OCI-M2 (cell line): Measurements from ENCODE around the gene SERINC5.

ENCODE experiments used
- DNase-seq: peaks from one replicate; lab custom pipeline; 2025; ENCODE audit not compliant: unreplicated experiment; lab: John Stamatoyannopoulos, UW

SERINC5 gene

DNA sequence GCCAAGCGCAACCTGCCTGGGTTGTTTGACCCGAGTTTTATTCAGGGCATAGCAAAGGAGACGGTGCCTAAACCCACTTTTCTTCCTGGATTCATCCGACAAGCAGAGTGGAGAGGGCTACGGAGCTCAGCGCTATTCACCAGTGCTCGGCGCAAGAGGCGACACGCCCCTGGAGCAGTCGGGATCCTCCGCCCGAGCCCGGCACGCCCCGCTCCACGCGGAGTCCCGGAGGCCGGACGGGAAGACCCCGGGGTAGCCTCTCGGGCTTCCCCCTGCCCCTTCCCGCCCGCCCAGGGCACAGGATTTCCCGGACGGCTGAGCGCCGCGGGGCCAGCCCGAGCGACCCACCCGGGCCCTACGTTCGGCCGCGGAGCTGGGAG, 427 bp downstream of the SERINC5 start:
- no peak for DNase-seq

DNA sequence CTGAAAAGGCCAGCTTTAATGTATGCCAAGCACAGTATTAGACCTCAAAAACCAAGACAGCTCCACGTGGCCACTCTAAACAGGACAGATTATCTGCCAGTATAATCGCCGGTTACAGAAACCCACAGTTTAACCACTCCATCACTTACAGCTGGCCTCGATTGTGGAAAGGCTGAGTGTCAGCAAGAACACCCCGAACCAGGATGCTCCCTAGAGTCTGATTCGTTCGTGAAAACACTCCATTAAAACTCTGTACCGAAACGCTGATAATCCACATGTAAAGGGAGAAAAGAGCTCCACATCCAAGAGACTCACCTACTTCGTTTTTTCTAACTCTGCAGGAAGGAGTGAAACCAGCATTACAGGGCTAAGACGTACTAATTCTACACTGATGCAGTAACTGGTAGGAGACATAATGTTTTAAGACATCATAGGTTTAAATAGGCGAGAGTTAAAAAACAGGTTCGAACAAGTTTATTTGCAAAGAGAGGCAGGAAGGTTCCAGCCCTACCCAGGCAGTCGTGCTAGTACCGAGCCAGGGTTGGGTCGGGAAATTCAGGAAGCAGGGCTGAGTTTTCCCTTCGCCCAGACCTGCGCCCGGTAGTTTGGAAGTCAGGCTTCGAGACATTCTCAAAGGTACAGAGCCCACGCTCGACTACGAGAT, 949 bp downstream of the SERINC5 start:
- DNase-seq: no peak

DNA sequence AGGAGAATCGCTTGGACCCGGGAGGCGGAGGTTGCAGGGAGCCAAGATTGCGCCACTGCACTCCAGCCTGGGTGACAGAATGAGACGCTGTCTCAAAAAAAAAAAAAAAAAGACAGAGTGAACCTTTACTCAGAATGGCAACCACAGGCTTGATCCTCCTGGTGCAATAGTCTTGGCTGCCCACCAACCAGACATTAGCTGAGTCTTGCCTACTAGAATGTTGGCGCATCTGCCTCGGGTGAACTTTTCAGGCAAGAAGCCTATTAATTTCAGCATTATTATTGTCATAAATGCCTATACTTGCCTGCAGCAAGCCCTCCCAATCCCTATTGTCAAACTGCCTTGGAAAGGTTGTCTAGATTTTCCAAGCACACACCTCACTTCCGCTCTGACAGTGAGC, 4.2 kb downstream of the SERINC5 start:
- DNase-seq: no peak

DNA sequence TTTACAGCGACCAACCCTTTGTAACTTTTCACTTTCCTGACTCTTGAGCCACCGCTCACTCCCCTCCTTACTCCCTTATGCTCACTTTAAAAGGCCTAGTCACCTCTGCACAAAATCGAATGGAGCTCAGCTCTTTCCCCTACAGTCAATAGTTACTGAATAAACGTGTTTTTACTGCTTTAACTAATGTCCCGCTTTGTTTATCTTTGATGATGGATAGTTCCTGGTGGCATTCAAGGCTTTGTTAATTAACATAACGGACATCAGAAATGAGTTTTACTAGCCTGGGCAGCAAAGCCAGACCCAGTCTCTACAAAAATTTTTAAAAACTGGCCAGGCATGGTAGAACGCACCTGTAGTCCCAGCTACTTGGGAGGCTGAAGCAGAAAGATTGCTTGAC, 5.0 kb downstream of the SERINC5 start:
- DNase-seq: no peak

DNA sequence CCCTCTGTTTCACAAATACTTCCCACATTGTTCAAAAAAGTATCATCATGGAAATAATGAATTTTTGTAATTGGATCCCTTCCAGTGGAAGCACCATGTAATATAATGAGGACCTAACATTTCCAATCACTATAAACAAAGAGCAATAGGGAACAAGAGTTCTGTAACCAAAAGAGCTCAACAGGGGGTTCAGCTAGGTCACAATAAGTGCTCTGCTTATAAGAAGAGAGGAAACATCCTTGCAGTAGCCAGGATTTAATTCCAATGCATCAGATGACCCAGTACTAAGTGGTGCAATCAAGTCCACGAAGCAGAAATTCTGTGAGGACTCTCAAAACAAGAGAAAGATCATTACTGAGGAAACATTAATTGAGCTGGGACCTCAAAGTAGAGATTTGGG, 5.9 kb downstream of the SERINC5 start:
- DNase-seq: no peak

DNA sequence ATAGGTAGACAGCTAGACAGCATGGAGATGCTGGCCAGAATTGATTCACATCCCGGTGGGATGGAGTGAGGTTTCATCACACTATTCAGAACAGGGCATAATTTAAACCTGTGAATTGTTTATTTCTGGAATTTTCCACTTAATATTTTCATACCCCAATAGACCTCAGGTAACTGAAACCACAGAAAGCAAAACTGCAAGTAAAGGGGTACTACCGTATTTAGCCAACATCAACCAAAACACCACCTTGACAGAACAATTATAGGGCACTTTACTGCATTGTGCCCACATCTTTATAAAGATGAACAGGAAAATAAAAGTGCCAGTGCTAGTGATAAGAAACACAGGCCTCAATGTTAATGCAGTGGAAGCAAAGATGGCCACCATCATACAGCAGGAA, 7.5 kb downstream of the SERINC5 start:
- DNase-seq: no peak

DNA sequence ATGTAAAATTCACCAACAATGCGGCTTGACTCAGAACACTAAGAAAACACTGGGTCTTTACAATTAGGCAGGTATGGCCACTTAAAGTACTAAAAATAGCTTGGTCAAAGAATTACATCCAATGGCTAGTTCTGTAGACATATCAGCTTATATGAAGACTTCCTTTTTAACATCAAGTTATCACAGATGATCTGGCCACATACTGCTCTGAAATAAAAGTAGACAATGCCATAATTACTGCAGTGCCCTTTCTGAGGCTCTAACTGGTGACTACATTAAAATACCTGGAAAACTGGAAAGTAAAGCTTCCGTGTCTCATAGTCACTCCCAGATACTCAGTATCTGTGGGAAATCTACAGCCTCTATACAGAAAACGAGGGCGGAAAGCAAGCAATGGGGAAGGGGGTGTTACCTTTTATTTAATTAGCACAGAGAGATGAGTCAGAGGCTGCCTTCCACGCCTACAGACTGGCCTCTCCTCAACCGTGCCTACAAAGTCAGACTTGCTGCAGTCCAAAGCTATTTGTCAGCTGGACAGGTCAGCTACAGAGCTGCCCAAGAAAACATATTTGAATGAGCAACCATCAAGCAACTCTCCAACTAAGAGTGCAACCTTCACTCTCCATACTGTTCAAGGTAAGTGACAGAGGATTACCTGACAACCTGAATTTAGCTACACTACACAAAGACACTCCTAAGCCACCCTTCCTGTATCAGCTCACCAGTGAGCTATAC, 8.7 kb downstream of the SERINC5 start:
- DNase-seq: no peak

DNA sequence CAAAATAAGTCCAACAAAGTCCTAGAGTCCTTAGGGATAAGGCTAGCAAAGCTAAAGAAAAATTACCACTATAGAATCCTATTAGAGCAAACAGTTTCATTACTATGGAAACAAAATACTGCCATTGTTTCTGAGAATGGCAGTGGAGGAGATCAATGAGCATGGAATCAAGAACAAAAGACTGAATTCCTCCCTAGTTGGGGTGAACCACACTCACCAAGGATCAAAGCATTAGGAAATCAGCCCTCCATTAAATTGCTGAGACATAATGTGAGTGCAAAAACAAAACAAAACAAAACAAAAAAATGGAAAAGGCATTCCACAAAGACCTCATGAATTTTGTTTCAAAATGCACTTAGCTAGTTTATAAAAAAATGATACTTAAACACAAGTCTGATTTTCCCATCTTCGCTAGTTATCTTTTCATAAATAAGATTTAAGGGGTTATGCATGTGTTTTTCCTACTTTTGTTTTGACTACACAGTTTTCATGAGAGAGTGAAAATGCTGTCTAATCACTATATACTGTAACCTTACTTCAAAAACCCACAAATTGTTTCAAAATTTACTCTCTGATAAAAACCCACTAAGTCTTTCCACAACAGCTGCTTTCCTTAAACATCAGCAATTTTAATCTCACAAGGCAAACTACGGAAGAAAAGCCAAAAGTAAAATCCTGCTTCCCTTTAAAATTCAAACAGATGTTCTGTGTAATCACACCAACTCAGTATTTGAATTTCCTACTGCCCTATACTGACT, 9.7 kb downstream of the SERINC5 start:
- no peak for DNase-seq

DNA sequence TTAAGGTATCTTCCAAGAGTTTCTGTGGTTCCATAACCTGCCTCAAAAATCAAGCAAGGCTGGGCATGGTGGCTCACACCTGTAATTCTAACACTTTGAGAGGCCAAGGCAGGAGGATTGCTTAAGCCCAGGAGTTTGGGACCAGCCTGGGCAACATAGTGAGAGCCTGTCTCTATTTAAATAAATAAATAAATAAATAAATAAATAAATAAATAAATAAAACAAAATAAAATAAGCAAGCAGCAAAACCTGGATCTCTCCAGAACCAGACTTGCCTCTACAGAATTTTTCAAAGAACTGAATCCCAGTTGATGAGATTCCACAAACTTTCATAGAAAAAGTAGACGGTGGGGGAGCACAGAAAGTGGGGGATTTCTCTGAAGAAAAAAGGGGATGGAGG, 12.3 kb downstream of the SERINC5 start:
- DNase-seq: no peak

DNA sequence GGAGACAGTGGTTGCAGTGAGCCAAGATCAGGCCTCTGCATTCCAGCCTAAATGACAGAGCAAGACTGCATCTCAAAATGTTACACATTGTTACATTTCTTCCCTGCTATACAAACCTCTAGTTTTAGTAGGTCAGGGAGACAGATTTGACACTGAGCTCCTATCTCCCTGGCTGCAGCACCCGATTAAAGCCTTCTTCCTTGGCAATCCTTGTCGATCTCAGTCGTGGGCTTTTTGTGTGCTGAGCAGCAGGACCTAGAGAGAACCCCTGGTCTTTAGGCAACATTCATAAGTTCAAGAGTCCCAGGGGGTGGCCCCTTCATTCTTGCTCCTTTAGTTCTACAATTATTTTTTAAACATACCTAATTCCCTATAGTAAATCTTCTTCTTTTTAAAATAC, 13.0 kb downstream of the SERINC5 start:
- DNase-seq: no peak

DNA sequence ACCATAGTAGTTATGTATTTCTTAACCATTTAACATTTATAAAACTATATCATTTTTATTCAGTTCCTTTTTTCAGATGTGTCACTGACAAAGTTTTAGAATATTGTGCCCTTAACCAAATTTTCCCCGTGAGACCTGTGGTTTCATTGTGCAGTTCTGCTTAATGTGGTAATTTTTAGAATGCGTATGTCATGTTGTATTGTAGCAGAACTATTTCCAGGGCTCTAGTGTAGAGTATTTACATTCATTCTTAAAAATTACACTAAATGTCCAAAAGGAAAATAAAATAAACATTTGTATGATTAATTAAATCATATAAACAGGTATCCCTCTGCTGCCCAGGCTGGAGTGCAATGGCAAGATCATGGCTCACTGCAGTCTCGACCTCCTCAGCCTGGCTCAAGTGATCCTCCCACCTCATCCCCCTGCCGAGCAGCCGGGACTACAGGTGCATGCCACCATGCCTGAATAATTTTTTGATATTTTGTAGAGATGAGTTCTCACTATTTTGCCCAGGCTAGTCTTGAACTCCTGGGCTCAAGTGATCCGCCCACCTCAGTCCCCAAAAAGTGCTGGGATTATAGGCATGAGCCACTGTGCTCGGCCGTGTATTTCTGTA, 15.4 kb downstream of the SERINC5 start:
- DNase-seq: no peak

DNA sequence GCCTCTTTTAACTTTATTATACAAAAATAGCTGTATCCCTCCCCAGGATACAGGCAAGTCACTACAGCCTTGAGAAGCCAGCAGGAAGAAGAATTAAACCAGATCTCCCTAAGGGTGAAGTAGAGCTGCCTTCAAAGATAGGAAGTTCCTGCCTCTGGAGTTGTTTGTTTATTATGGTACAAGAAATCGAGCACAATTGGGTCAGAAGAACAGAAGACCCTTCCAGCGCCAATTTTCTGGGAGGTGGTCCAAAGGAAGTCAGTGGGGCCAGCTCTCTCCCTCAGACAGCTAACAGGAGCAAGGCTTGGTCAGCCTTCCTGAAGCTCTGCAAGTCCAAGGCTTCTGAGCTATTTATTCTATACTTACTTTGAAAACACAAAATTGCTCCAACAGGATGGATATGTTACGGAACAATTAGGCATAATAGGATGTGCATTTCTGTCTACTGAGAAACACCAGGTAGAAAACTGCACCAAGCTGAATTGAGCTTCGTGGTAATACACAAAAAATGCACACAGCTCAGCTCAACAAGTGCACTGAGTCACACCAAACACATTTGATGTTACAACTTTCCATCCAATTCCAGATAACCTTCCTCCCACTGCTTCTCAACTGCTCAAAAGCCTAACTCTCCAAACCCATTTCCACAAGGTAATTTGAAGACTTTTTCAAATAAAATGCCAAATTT, 16.0 kb downstream of the SERINC5 start:
- no peak for DNase-seq

DNA sequence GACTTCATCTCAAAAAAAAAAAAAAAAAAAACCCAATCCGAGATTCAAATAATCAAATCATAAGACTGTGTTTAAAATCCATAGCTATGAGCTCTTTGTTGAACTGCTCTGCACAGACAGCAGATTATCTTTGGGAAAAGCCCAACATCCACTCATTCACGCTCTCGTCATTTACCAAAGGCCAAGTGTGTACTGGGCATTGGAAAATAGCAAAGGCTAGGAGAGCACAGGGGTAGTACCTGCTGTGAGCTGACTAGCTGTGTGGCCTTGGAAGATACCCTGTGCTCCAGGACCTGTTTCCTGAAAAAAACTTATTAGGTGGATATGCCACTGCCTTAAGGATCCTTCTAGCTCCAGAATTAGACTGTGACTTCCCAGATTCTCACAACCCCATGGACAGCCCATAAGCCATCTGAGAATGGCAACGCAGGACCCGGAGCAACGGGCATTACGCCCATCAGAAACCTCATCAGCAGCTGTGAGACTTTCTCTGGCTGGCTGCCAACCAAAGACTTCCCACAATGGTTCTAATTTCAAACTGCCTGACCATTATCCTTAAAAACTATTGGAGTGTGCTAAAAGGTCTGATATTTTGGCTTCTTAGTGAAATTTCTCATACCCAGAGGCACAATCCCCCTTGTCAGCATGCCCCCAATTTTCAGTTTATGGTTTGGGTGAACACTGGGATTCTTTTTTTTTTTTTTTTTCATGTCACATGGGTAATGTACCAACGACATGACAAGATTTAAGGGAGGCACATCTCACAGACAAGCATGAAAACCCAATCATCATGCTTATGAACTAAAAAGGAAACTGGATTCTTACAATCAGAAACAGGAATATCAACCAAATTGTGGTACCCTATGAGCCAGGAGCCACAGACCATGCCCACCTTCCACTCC, 16.8 kb downstream of the SERINC5 start:
- DNase-seq: no peak

DNA sequence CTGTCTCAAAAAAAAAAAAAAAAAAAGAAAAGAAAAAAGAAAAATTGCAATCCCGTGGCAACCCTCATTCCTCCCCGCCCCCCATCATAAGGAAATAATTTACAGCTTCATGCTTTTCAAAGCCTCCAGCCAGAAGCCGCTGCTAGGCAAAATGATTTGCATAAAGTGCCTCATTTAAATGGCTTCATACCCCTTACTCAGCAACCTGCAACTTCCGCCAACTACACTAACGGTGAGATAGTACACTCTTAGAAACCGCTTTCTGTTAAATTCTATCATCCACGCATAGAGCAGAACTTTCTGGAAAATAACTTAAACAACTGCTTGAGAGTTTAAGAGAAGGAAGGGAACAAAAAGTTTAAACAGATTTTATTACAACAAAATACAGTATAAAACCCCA, 17.8 kb downstream of the SERINC5 start:
- DNase-seq: no peak

DNA sequence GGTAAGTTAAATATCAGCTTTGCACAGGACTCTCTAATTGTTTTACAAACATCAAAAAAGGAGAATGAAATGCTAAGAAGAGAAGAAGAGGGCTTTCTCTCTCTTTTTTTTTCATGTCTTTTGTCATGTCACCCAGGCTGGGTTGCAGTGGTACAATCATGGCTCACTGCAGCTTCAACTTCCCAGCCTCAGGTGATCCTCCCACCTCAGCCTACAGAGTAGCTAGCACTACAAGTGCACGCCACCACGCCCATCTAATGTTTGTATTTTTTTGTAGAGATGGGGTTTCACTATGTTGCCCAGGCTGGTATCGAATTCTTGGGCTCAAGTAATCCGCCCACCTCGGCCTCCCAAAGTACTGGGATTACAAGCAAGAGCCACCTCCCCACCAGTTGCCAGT, 18.6 kb downstream of the SERINC5 start:
- no peak for DNase-seq

DNA sequence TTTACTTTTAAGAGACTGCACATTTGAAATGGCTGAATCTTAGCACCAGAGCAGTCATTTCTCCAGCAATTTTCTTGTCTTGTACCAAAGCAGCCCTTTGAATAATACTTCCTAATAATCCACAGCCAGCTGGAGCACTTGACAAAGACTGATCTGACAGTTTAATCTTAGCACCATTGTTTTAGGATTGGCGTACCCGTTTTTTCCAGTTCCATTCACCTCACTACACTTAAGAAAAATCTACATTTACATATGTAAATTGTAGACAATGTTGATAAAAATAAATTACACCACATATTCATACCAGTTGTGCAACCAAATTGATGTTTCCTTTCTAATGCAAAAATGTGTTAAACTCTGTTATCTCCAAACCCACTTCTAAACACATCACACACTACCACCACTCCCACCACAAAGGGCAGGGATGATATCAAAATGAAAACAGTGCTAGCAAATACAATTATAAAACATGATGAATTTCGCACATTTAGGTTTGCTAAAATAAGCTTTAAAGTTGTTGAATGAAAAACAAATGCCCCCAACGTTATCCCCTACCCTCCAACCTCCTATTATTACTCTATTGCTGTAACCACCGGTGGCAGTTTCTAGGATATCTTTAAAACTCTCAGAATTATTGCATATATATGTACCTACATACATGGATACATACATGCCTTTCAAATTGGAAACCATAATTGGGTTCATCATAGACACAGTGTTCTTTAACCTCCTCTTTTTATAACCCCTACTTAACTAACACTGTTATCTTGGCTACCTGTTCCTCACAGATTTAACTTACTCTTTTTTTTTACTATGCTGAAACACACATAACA, 21.5 kb downstream of the SERINC5 start:
- no peak for DNase-seq

DNA sequence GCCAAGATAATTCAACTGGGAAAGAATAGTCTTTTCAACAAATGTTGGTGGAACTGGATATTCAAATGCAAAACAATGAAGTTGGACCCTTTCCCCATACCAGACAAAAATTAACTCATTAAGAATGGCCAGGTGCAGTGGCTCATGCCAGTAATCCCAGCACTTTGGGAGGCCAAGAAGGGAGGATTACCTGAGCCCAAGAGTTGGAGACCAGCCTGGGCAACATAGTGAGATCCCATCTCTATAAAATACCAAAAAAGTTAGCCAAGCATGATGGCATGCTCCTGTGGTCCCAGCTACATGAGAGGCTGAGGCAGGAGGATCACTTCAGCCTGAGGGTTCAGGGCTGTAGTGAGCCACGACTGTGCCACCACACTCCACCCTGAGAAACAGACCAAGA, 24.2 kb downstream of the SERINC5 start:
- DNase-seq: no peak

DNA sequence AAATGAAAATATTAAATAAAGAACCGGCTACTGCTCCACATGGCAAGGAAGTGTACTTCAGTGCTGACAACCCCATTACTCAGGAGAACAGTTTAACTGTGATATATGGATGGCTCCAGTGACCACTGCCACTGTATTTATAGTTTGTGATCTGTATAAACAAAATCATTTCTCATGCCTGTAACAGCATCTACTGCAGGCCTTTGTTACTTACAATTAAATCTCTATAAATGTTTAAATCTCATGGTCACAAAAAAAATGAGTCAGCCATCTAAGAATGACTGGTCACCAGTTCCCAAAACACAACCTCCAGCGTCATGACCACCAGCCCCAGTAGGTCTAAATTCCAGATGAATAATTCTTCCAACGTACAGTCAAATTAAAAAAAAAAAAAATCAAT, 24.6 kb downstream of the SERINC5 start:
- DNase-seq: no peak

DNA sequence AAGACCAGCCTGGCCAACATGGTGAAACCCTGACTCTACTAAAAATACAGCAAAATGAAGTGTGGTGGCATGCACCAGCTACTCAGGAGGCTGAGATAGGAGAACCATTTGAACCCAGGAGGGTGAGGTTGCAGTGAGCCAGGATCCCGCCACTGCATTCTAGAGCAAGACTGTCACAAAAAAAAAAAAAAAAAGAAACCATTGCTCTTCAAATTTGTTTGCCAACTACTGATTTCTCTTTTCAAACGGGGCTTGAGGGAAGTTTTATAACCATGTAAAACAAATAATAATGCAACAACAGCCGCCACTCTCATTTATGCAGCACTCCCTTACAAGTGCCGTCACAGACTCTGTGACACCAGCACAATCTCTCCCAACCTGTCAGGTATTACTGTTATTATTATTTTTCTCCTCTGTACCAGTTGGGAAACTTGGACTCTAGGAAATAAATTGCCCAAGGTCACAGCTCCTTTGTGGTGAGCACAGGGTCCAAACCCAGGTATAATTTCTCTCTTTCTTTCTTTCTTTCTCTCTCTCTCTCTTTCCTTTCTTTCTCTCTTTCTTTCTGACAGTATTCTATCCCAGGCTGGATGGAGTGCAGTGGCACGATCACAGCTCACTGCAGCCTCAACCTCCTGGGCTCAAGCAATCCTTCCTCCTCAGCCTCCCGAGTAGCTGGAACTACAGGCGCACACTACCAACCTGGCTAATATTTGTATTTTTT, 25.4 kb downstream of the SERINC5 start:
- no peak for DNase-seq
